ENCODE measurements around the gene OR51A7. TPM values are rescaled to one million over a fixed set of nuclear protein-coding genes. Genes with fewer than 3 reads are reported as not detected.

Gene OR51A7
- total and polyA plus RNA-seq, 2 donors (not counting 3 experiments of a cell fraction or from before 2014, with no cell fraction given) = not detected

DNA sequence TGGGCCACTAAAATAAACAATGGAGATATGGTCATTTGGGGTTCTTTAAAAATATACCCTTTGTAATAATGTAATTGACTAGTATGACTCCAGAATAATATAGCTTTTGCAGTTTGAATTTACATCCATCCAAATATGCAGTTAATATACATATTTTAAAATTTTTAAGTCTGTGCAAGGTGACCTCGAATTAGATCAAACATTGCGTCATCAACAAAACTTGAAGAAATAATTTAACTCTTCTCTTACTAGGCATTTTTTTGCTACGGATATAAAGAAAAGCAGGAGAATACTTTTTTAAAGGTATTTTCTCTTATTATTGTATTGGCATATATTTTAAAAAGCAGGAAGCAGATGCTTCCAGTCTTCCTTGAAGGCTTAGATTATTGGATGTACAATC lies 33.2 kb downstream of the OR51A7 start:
- H3K9ac ChIP-seq (replicated peaks; ENCODE audit: extremely low read depth, insufficient read depth, low read length) = no peak overlapping the region
- intact Hi-C loops (cut with micrococcal nuclease) = no loop called here
- no peaks in the 10 kb centered on the region for H4K20me1 ChIP-seq (replicated peaks; ENCODE audit: control insufficient read depth, extremely low read depth, insufficient read depth, low read length)
- no peak overlapping the region for H2AFZ ChIP-seq (ENCODE audit: low read depth, low read length)
- no peaks in the 10 kb centered on the region for H3K4me1 ChIP-seq (ENCODE audit: control insufficient read depth, extremely low read depth, insufficient read depth, low read length)
- DNase-seq (ENCODE audit: low read depth, low spot score) (no peak), FAIRE-seq (no peak)
- TF ChIP-seq GATA2 (IDR thresholded peaks at IDR 0.05; ENCODE audit: insufficient read depth, insufficient read length, low read depth, low read length) (no peak), POLR2AphosphoS5 (IDR thresholded peaks at IDR 0.05; ENCODE audit: insufficient read depth, low read depth, low read length) (no peak), EZH2 (IDR thresholded peaks at IDR 0.05; ENCODE audit: borderline replicate concordance, low read depth, low read length, severe bottlenecking) (no peak), MYC (IDR thresholded peaks at IDR 0.05; ENCODE audit: low read depth, low read length) (no peak), POLR2A (IDR thresholded peaks at IDR 0.05; ENCODE audit: low read depth, low read length) (no peak), MAX (IDR thresholded peaks at IDR 0.05; ENCODE audit: insufficient read depth, insufficient read length) (no peak), JUN (IDR thresholded peaks at IDR 0.05; ENCODE audit: borderline replicate concordance, insufficient read depth, insufficient read length, low read depth) (no peak)
- TF ChIP-seq, protein P1, sequence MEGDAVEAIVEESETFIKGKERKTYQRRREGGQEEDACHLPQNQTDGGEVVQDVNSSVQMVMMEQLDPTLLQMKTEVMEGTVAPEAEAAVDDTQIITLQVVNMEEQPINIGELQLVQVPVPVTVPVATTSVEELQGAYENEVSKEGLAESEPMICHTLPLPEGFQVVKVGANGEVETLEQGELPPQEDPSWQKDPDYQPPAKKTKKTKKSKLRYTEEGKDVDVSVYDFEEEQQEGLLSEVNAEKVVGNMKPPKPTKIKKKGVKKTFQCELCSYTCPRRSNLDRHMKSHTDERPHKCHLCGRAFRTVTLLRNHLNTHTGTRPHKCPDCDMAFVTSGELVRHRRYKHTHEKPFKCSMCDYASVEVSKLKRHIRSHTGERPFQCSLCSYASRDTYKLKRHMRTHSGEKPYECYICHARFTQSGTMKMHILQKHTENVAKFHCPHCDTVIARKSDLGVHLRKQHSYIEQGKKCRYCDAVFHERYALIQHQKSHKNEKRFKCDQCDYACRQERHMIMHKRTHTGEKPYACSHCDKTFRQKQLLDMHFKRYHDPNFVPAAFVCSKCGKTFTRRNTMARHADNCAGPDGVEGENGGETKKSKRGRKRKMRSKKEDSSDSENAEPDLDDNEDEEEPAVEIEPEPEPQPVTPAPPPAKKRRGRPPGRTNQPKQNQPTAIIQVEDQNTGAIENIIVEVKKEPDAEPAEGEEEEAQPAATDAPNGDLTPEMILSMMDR (IDR thresholded peaks at IDR 0.05; ENCODE audit: extremely low read depth in 1 of 2, insufficient read depth in 1 of 2, low read depth in 1 of 2, low read length in 2 of 2) = no peak
- H3K36me3 ChIP-seq (ENCODE audit: control insufficient read depth in 2 of 2, extremely low read depth in 1 of 2, insufficient read depth in 2 of 2, low read length in 2 of 2) = no peaks in the 10 kb centered on the region
- no peaks in the 10 kb centered on the region for H3K9me1 ChIP-seq (replicated peaks; ENCODE audit: control insufficient read depth, extremely low read depth, insufficient read depth, low read length)
- CTCF ChIA-PET = no interaction called here
- no peak overlapping the region for H3K4me3 ChIP-seq (replicated peaks in 1 of 3; ENCODE audit: insufficient read depth in 1 of 3, low read depth in 1 of 3, low read length in 3 of 3)
- POLR2A ChIA-PET = no interaction called here
- H3K79me2 ChIP-seq (ENCODE audit: control insufficient read depth, insufficient read depth, low read length) = no peaks in the 10 kb centered on the region
- H3K4me2 ChIP-seq (ENCODE audit: insufficient read depth, low read length) = no peak overlapping the region
- H3K27ac ChIP-seq (ENCODE audit: insufficient read depth, low read depth, low read length) = no peak overlapping the region
- H3K27me3 ChIP-seq (ENCODE audit: control insufficient read depth in 2 of 2, insufficient read depth in 2 of 2, low read length in 2 of 2) = no peaks in the 10 kb centered on the region
- no TSS peak for BruUV-seq (replicated peaks)
- peaks cover 2% of the 10 kb centered on the region for H3K9me3 ChIP-seq (replicated peaks; ENCODE audit: control insufficient read depth, insufficient read depth, low read length)
- dilution Hi-C loops (cut with MboI; ENCODE audit: extremely low pct_ligation_motif_present, low sequenced_read_pairs) = no loop called here

Measured in endothelial cell of umbilical vein (primary cell).